Measurements from ENCODE around the gene HTR7.
A peak's percentile ranks its signal among the peaks of the same experiment; 100 is the strongest.

DNA sequence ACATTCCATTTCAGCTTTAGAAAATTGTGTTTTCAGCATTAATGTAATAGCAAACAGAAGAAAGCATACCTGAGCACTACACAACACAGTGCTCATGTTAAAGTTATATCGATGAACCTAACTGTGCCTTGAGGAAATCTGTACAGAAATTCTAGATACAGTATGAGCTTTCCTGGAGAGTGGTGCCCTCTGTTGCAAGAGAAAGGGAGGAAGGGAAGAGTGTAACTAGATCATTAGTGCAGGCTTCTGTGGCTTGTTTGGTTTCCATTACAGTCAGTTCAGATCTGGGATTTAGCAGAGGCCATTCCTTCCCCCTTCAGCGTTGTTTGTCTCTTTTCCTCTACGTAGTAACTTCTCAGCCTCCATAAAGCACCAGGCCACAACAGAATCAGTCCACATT lies 139.7 kb downstream of the HTR7 start:
- TF ChIP-seq, protein P1, sequence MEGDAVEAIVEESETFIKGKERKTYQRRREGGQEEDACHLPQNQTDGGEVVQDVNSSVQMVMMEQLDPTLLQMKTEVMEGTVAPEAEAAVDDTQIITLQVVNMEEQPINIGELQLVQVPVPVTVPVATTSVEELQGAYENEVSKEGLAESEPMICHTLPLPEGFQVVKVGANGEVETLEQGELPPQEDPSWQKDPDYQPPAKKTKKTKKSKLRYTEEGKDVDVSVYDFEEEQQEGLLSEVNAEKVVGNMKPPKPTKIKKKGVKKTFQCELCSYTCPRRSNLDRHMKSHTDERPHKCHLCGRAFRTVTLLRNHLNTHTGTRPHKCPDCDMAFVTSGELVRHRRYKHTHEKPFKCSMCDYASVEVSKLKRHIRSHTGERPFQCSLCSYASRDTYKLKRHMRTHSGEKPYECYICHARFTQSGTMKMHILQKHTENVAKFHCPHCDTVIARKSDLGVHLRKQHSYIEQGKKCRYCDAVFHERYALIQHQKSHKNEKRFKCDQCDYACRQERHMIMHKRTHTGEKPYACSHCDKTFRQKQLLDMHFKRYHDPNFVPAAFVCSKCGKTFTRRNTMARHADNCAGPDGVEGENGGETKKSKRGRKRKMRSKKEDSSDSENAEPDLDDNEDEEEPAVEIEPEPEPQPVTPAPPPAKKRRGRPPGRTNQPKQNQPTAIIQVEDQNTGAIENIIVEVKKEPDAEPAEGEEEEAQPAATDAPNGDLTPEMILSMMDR (IDR thresholded peaks at IDR 0.05) = peak in 1 of 6 experiments; percentile 28
- TF ChIP-seq POLR2A (IDR thresholded peaks at IDR 0.05) = no peak
